ENCODE data around the gene APBA1. TPM values are rescaled to one million over a fixed set of nuclear protein-coding genes. Genes with fewer than 3 reads are reported as not detected.

APBA1 gene
- total RNA-seq, result under 1 TPM; 0.09 to 0.13 TPM
- polyA plus RNA-seq, result not detected

DNA sequence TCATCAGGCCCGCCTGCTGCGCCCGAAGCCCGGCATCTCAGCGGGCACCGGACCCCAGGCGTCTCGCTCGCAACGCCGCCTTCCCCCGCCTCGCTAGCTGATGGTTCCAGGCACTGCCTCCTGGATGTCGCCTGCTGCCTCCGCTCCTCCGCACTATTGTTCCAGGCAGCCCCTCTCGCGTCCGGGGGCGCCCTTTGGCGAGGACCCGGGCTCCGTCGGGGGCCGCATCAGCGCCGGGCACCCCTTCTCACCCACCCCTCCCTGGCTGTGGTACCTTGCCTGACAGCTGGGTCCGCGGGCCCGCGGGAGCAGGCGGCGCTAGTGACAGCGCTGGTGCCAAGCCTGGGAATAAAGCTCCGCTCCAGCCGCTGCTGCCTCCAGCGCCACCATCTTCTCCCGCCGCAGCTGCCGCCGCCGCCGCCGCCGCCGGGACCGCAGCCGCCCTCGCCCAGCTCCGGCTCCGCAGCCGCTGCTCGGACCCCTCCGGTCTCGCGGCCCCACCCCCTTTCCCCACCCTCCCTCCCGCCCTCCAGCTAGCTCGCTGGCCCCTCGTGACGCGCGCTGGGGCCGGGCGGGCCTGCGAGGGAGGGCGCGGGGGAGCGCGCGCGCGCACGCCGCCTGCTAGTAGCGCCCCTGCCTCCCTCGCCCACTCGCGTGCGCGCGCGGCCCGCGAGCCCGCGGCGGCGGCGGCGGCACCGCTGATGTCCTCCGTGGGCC lies at the start of gene APBA1:
TSS of gene APBA1 (minus strand) at position 493 of the 717 bp plus-strand sequence.
- peaks cover 26 to 43% of the 10 kb centered on the region in 2 donors for H3K27me3 Mint-ChIP-seq

GRCh38 chr9:69719983-69720382 lies 47.8 kb upstream of the APBA1 start:
- no peak overlapping the region for H3K27ac Mint-ChIP-seq
- peaks cover 23 to 80% (median 37%) of the 10 kb centered on the region in 3 donors for H3K36me3 Mint-ChIP-seq

More for the DNA sequence above, at the start of gene APBA1:
- Mint-ChIP-seq H3K27ac (peak within 1 kb of the TSS in 3 of 8 donors; percentile 14 to 35 (median 22)), H3K36me3 (no peaks in the 10 kb centered on the region), H3K9me3 (no peaks in the 10 kb centered on the region), H3K4me1 (peaks cover 11 to 28% (median 17%) of the 10 kb centered on the region in 3 donors), H3K4me3 (peak within 1 kb of the TSS; percentile 76 to 91 (median 79))
- CTCF ChIA-PET, result interaction anchor here (1.4 kb wide), 1 partner anchor 250 kb away, joined by 3 read pairs; no protein-coding TSS in a partner anchor
- no peaks in the 10 kb centered on the region for H3K9me3 ChIP-seq (ENCODE audit: low read length)
- H3K27ac ChIP-seq (ENCODE audit: low read depth, low read length), result no peak within 1 kb of the TSS
- POLR2A ChIA-PET, result no interaction called here
- peaks cover 11% of the 10 kb centered on the region for H3K4me1 ChIP-seq (ENCODE audit: insufficient read depth, low read length)
- H3K27me3 ChIP-seq (ENCODE audit: insufficient read depth, low read length, poor library complexity, severe bottlenecking), result no peaks in the 10 kb centered on the region
- peak; percentile 11 to 52 (median 33) for DNase-seq
- peak within 1 kb of the TSS; percentile 70 for H3K4me3 ChIP-seq (ENCODE audit: low read length)
- no peaks in the 10 kb centered on the region for H3K36me3 ChIP-seq (ENCODE audit: insufficient read depth, low read length)

GRCh38 chr9:69719367-69719766 lies 47.2 kb upstream of the APBA1 start:
- no peaks in the 10 kb centered on the region for H3K9me3 Mint-ChIP-seq
- peaks cover 0 to 9% (median 0%) of the 10 kb centered on the region in 3 donors for H3K4me1 Mint-ChIP-seq
- Histone ChIP-seq H3K27ac (ENCODE audit: low read depth, low read length) (no peak overlapping the region), H3K4me3 (ENCODE audit: low read length) (no peak overlapping the region), H3K36me3 (ENCODE audit: insufficient read depth, low read length) (peaks cover 8% of the 10 kb centered on the region), H3K27me3 (ENCODE audit: insufficient read depth, low read length, poor library complexity, severe bottlenecking) (no peaks in the 10 kb centered on the region), H3K9me3 (ENCODE audit: low read length) (no peaks in the 10 kb centered on the region), H3K4me1 (ENCODE audit: insufficient read depth, low read length) (no peaks in the 10 kb centered on the region)
- no peak overlapping the region for H3K27ac Mint-ChIP-seq
- ChIA-PET POLR2A (no interaction called here), CTCF (no interaction called here)
- H3K4me3 Mint-ChIP-seq, result no peak overlapping the region
- peaks cover 23 to 80% (median 35%) of the 10 kb centered on the region in 3 donors for H3K36me3 Mint-ChIP-seq
- DNase-seq, result no peak
- no peaks in the 10 kb centered on the region for H3K27me3 Mint-ChIP-seq

More at GRCh38 chr9:69719983-69720382, 47.8 kb upstream of the APBA1 start:
- ChIA-PET CTCF (no interaction called here), POLR2A (no interaction called here)
- H3K9me3 Mint-ChIP-seq, result no peaks in the 10 kb centered on the region
- H3K4me3 Mint-ChIP-seq, result no peak overlapping the region
- H3K4me1 Mint-ChIP-seq, result peaks cover 0 to 9% (median 0%) of the 10 kb centered on the region in 3 donors
- H3K27me3 ChIP-seq (ENCODE audit: insufficient read depth, low read length, poor library complexity, severe bottlenecking), result no peaks in the 10 kb centered on the region
- H3K36me3 ChIP-seq (ENCODE audit: insufficient read depth, low read length), result peaks cover 8% of the 10 kb centered on the region
- H3K9me3 ChIP-seq (ENCODE audit: low read length), result no peaks in the 10 kb centered on the region
- H3K27me3 Mint-ChIP-seq, result no peaks in the 10 kb centered on the region
- no peak overlapping the region for H3K27ac ChIP-seq (ENCODE audit: low read depth, low read length)
- no peak for DNase-seq
- H3K4me3 ChIP-seq (ENCODE audit: low read length), result no peak overlapping the region
- no peaks in the 10 kb centered on the region for H3K4me1 ChIP-seq (ENCODE audit: insufficient read depth, low read length)

DNA sequence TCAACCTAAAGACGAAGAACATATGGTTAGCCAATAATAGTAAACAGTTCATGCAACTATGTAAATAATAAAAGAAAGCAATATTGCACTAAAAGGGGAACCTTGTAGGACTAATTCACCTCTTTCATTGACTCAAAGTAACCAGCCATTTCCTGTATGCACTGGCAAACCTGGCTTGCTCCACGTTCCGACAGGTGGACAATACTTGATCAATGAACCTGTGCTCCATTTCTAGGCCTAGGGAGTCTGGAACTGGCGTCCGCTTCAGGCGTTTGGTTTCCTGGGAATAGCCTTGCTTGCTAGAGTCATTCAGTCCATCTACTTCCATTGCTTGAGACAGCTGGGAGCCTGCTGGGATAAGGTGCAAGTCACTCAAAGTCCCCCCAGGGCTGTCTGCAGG lies 46.0 kb upstream of the APBA1 start:
- no peaks in the 10 kb centered on the region for H3K9me3 ChIP-seq (ENCODE audit: low read length)
- H3K27me3 ChIP-seq (ENCODE audit: insufficient read depth, low read length, poor library complexity, severe bottlenecking), result no peaks in the 10 kb centered on the region
- Mint-ChIP-seq H3K36me3 (peaks cover 23 to 79% (median 30%) of the 10 kb centered on the region in 3 donors), H3K27ac (no peak overlapping the region), H3K9me3 (no peaks in the 10 kb centered on the region), H3K4me1 (peaks cover 0 to 9% (median 0%) of the 10 kb centered on the region in 3 donors), H3K4me3 (no peak overlapping the region), H3K27me3 (no peaks in the 10 kb centered on the region)
- CTCF ChIA-PET, result no interaction called here
- DNase-seq, result no peak
- no peaks in the 10 kb centered on the region for H3K4me1 ChIP-seq (ENCODE audit: insufficient read depth, low read length)
- H3K27ac ChIP-seq (ENCODE audit: low read depth, low read length), result no peak overlapping the region
- POLR2A ChIA-PET, result no interaction called here
- no peak overlapping the region for H3K4me3 ChIP-seq (ENCODE audit: low read length)
- H3K36me3 ChIP-seq (ENCODE audit: insufficient read depth, low read length), result peaks cover 8% of the 10 kb centered on the region

DNA sequence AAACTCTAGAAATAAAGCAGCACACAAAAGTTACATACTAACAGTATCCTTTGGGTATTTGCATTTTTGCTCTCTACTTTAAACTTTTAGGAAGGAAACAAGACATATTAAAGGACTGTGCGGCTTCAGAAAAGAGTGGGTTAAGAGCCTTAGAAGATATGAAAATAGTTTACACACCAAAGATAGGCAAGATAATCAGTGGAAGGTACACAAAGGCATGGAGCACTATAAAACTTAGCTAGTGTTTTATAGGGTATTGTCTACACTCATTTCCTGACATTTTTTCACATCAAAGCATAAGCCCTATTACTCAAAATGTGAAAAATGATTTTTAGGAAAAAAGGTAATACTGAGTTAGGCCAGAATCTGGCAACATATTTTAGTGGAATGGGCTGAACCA lies 43.7 kb upstream of the APBA1 start:
- POLR2A ChIA-PET, result no interaction called here
- Histone ChIP-seq H3K9me3 (ENCODE audit: low read length) (no peaks in the 10 kb centered on the region), H3K4me1 (ENCODE audit: insufficient read depth, low read length) (no peaks in the 10 kb centered on the region), H3K27me3 (ENCODE audit: insufficient read depth, low read length, poor library complexity, severe bottlenecking) (no peaks in the 10 kb centered on the region), H3K27ac (ENCODE audit: low read depth, low read length) (no peak overlapping the region), H3K4me3 (ENCODE audit: low read length) (no peak overlapping the region), H3K36me3 (ENCODE audit: insufficient read depth, low read length) (peaks cover 11% of the 10 kb centered on the region)
- CTCF ChIA-PET, result no interaction called here
- DNase-seq, result no peak
- H3K4me1 Mint-ChIP-seq, result peaks cover 0 to 3% (median 0%) of the 10 kb centered on the region in 3 donors
- no peaks in the 10 kb centered on the region for H3K9me3 Mint-ChIP-seq
- H3K36me3 Mint-ChIP-seq, result peaks cover 13 to 75% (median 24%) of the 10 kb centered on the region in 3 donors
- H3K4me3 Mint-ChIP-seq, result no peak overlapping the region
- H3K27me3 Mint-ChIP-seq, result no peaks in the 10 kb centered on the region
- H3K27ac Mint-ChIP-seq, result no peak overlapping the region

DNA sequence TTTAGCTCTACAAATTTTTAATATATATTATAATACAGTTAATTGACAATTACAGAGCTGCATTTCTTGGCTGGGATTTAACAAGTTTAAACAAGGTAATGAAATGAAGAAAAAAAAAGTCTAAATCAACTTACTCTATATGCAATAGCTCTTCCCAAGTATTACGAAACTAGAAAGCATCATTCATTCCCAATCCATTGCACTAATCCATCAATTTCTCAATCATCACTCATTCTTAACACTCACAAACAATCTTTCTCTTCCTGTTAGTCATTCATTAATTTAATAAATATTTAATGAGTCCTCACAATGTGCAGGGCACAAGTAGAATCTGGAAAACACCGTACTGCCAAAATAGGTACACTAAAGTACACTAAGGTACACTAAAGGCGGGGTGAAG lies 42.9 kb upstream of the APBA1 start:
- Mint-ChIP-seq H3K9me3 (no peaks in the 10 kb centered on the region), H3K4me1 (no peaks in the 10 kb centered on the region), H3K4me3 (no peak overlapping the region), H3K27me3 (no peaks in the 10 kb centered on the region), H3K36me3 (peaks cover 9 to 71% (median 23%) of the 10 kb centered on the region in 3 donors), H3K27ac (no peak overlapping the region)
- no peak for DNase-seq
- POLR2A ChIA-PET, result no interaction called here
- CTCF ChIA-PET, result no interaction called here
- Histone ChIP-seq H3K4me3 (ENCODE audit: low read length) (no peak overlapping the region), H3K27ac (ENCODE audit: low read depth, low read length) (no peak overlapping the region), H3K36me3 (ENCODE audit: insufficient read depth, low read length) (peaks cover 11% of the 10 kb centered on the region), H3K4me1 (ENCODE audit: insufficient read depth, low read length) (no peaks in the 10 kb centered on the region), H3K9me3 (ENCODE audit: low read length) (no peaks in the 10 kb centered on the region), H3K27me3 (ENCODE audit: insufficient read depth, low read length, poor library complexity, severe bottlenecking) (no peaks in the 10 kb centered on the region)

DNA sequence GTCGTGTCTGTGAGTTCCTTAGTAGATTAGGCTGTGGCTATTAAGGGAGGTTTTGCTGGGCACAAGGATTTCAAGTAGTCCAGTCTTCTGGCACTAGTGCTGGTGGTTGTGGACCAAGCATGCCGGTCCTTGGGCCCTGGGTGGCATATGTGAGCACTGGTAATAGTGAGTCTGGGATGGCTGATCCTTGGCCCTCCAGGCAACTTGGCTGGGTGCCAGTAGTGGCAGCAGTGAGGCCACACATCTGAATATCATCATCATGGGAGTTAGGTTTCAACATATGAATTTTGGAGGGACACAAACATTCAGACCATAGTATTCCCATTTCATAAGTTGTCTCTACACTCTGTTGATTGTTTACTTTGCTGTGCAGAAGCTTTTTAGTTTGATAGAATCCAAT lies 25.3 kb upstream of the APBA1 start:
- Histone ChIP-seq H3K4me3 (ENCODE audit: low read length) (no peak overlapping the region), H3K27ac (ENCODE audit: low read depth, low read length) (no peak overlapping the region), H3K36me3 (ENCODE audit: insufficient read depth, low read length) (no peaks in the 10 kb centered on the region), H3K27me3 (ENCODE audit: insufficient read depth, low read length, poor library complexity, severe bottlenecking) (no peaks in the 10 kb centered on the region), H3K4me1 (ENCODE audit: insufficient read depth, low read length) (no peaks in the 10 kb centered on the region), H3K9me3 (ENCODE audit: low read length) (peaks cover 17% of the 10 kb centered on the region)
- DNase-seq, result no peak
- H3K27me3 Mint-ChIP-seq, result peaks cover 3 to 28% of the 10 kb centered on the region in 2 donors
- no peak overlapping the region for H3K27ac Mint-ChIP-seq
- ChIA-PET CTCF (no interaction called here), POLR2A (no interaction called here)
- H3K4me1 Mint-ChIP-seq, result no peaks in the 10 kb centered on the region
- H3K4me3 Mint-ChIP-seq, result no peak overlapping the region
- H3K9me3 Mint-ChIP-seq, result peaks cover 33 to 52% (median 44%) of the 10 kb centered on the region in 5 donors
- peaks cover 0 to 14% (median 0%) of the 10 kb centered on the region in 3 donors for H3K36me3 Mint-ChIP-seq

GRCh38 chr9:69696802-69697201 lies 24.6 kb upstream of the APBA1 start:
- no peaks in the 10 kb centered on the region for H3K36me3 ChIP-seq (ENCODE audit: insufficient read depth, low read length)
- no peak for DNase-seq
- peaks cover 17% of the 10 kb centered on the region for H3K9me3 ChIP-seq (ENCODE audit: low read length)
- no peak overlapping the region for H3K4me3 ChIP-seq (ENCODE audit: low read length)
- peaks cover 0 to 14% (median 0%) of the 10 kb centered on the region in 3 donors for H3K36me3 Mint-ChIP-seq
- ChIA-PET CTCF (no interaction called here), POLR2A (no interaction called here)
- peaks cover 30 to 47% (median 41%) of the 10 kb centered on the region in 5 donors for H3K9me3 Mint-ChIP-seq
- no peaks in the 10 kb centered on the region for H3K27me3 ChIP-seq (ENCODE audit: insufficient read depth, low read length, poor library complexity, severe bottlenecking)
- H3K27ac ChIP-seq (ENCODE audit: low read depth, low read length), result no peak overlapping the region
- no peaks in the 10 kb centered on the region for H3K4me1 Mint-ChIP-seq
- peaks cover 6 to 34% of the 10 kb centered on the region in 2 donors for H3K27me3 Mint-ChIP-seq
- no peak overlapping the region for H3K27ac Mint-ChIP-seq
- no peaks in the 10 kb centered on the region for H3K4me1 ChIP-seq (ENCODE audit: insufficient read depth, low read length)
- no peak overlapping the region for H3K4me3 Mint-ChIP-seq

All from CD8-positive, alpha-beta memory T cell (primary cell).